HG02884 (cell line): ENCODE measurements around the gene IP6K3.

Source experiments
- ATAC-seq: cut with Tn5 transposase; IDR thresholded peaks from one replicate; pipeline ENCODE4 v1.9.1; 2021; ENCODE audit warnings: mild to moderate bottlenecking, moderate library complexity; ENCODE audit not compliant: unreplicated experiment

Gene IP6K3

GRCh38 chr6:33725891-33726673, 20.6 kb downstream of the IP6K3 start:
- ATAC-seq: no peak

- no peak for ATAC-seq
Measured at GRCh38 chr6:33725222-33725621, 21.5 kb downstream of the IP6K3 start.

- ATAC-seq: no peak
Measured at GRCh38 chr6:33724102-33725023, 22.3 kb downstream of the IP6K3 start.

GRCh38 chr6:33723371-33724085, 23.2 kb downstream of the IP6K3 start:
- no peak for ATAC-seq

- no peak for ATAC-seq
Measured at GRCh38 chr6:33722103-33722623, 24.5 kb downstream of the IP6K3 start.

GRCh38 chr6:33721508-33721907, 25.2 kb downstream of the IP6K3 start:
- ATAC-seq: no peak

GRCh38 chr6:33720998-33721397, 25.7 kb downstream of the IP6K3 start:
- no peak for ATAC-seq

- ATAC-seq: no peak
Measured at GRCh38 chr6:33719326-33719987, 27.2 kb downstream of the IP6K3 start.

GRCh38 chr6:33718713-33719112, 28.0 kb downstream of the IP6K3 start:
- no peak for ATAC-seq

GRCh38 chr6:33717934-33718455, 28.7 kb downstream of the IP6K3 start:
- ATAC-seq: no peak

GRCh38 chr6:33716890-33717632, 29.6 kb downstream of the IP6K3 start:
- ATAC-seq: no peak

GRCh38 chr6:33716379-33716778, 30.3 kb downstream of the IP6K3 start:
- ATAC-seq: no peak

- ATAC-seq: no peak
Measured at GRCh38 chr6:33714385-33715040, 32.2 kb downstream of the IP6K3 start.

- no peak for ATAC-seq
Measured at GRCh38 chr6:33713786-33714185, 32.9 kb downstream of the IP6K3 start.

- ATAC-seq: no peak
Measured at GRCh38 chr6:33712914-33713313, 33.8 kb downstream of the IP6K3 start.

- peak; percentile 87 for ATAC-seq
Measured at GRCh38 chr6:33711140-33712129, 35.3 kb downstream of the IP6K3 start, which contains the start of gene UQCC2. UQCC2 (minus strand) TSS chr6:33711700; CDS start chr6:33711686, 14 bp downstream.

- no peak for ATAC-seq
Measured at GRCh38 chr6:33710296-33711121, 36.2 kb downstream of the IP6K3 start.
